ENCODE data around the gene USP7.
"Not testable (repeated sequence)": the region's sequence is repeated elsewhere in the genome, so short reads cannot be mapped to it uniquely, and the experiment has no call there.

USP7 gene

DNA sequence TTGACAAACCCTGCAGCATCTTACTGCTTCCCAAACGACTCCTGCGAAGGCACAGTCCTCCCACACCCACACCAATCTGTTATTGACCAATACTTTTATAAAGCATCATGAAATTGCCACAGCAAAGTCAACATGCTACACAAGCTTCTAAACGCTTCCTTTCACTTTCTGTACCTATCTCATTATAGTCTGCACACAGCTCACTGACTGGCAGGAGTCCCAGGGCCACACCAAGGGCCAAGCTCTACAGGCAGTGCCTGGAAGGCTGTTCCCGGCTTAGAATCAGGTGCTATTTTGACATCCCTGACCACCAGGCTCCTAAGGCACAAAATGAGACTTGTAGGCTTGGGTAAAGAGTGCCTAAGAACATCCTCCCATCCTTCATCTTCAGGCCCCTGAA is 39.5 kb downstream of the USP7 start:
- FAIRE-seq (no peak), DNase-seq (ENCODE audit: insufficient read length, low spot score) (no peak)
- TF ChIP-seq, protein P1, sequence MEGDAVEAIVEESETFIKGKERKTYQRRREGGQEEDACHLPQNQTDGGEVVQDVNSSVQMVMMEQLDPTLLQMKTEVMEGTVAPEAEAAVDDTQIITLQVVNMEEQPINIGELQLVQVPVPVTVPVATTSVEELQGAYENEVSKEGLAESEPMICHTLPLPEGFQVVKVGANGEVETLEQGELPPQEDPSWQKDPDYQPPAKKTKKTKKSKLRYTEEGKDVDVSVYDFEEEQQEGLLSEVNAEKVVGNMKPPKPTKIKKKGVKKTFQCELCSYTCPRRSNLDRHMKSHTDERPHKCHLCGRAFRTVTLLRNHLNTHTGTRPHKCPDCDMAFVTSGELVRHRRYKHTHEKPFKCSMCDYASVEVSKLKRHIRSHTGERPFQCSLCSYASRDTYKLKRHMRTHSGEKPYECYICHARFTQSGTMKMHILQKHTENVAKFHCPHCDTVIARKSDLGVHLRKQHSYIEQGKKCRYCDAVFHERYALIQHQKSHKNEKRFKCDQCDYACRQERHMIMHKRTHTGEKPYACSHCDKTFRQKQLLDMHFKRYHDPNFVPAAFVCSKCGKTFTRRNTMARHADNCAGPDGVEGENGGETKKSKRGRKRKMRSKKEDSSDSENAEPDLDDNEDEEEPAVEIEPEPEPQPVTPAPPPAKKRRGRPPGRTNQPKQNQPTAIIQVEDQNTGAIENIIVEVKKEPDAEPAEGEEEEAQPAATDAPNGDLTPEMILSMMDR (IDR thresholded peaks at IDR 0.05; ENCODE audit: insufficient read depth, missing control alignments) = no peak

DNA sequence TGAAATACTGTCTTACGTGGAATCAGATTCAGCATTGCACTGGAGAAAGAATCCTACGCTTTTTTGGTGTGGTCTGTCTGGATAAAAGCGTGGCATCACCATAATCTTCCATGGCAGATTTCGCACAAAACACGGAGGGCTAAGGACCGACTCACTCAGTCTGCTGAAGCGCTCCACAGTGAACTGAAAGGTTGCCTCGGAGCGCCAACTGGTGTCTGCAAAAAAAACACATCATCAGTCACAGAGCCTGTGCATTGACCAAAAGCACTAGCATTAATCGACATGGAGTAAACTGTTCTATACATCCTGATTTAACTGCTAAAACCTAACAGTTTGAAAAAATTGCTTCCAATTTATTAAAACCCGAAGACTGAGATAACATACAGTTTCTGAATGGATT is 40.5 kb downstream of the USP7 start:
- no peak for FAIRE-seq
- DNase-seq (ENCODE audit: insufficient read length, low spot score) = no peak
- TF ChIP-seq, protein P1 (IDR thresholded peaks at IDR 0.05; ENCODE audit: insufficient read depth, missing control alignments) = no peak

- DNase-seq (ENCODE audit: insufficient read length, low spot score) (no peak), FAIRE-seq (no peak)
- TF ChIP-seq, protein P1 (IDR thresholded peaks at IDR 0.05; ENCODE audit: insufficient read depth, missing control alignments) = no peak
These were observed 42.2 kb downstream of the USP7 start for GRCh38 chr16:8921347-8921984.

DNA sequence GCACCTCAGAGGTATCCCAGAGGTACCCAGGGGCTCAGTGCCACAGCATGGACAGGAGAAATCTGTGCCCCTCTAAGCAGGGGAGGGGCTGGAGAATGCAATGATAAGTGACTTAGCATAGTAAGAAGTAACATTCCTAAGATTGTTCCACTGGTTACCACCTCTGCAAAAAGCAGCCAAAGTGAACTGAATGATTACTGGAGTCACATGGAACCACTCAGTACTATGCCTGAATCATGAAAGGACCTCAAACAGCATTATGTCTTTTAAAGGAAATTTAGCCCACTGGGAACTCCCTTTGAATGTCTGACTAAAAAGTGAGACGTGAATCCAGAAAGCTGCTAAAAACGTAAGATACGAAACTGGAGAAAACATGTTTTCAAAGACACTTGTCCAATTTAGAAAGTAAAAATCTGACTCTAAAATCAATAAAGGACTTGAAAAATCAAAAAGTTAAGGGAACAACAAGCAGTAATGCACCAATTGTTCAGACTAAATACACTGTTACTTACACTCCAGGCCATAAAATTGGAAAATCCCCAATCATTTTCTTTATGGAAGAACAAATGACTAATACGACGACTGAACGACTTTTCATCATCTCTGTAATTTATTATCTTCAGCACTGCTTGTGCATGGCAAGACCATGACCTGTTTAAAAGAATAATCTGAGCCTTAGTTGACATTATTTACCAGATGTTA is 42.9 kb downstream of the USP7 start:
- FAIRE-seq (no peak), DNase-seq (ENCODE audit: insufficient read length, low spot score) (no peak)
- TF ChIP-seq, protein P1 (IDR thresholded peaks at IDR 0.05; ENCODE audit: insufficient read depth, missing control alignments) = no peak

DNA sequence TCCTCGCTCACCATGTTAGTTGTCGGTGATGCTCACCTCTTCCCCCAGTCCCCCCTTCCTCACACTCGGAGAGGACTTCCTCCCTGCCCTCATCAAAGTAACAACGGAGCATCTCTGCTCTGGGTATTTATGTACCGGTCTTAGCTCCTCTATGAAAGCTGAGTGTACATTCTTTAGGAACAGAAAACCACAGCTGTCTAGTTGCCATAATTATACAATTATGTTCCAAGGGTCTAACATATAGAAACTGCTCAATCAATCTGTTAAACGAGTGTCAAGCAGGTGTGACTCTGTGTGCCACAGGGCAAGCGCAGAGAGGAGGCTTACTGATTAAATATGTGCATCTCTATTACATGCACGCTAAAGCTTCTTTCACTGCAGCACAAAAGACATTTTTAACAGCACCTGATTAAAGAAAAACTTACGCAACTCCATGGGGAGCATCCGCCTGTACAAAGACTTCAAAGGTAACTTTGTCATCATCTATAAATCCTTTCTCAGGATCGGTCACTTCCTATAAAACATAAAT is 43.7 kb downstream of the USP7 start:
- TF ChIP-seq, protein P1 (IDR thresholded peaks at IDR 0.05; ENCODE audit: insufficient read depth, missing control alignments) = no peak
- FAIRE-seq (no peak), DNase-seq (ENCODE audit: insufficient read length, low spot score) (no peak)

GRCh38 chr16:8919089-8919933 is 44.4 kb downstream of the USP7 start:
- TF ChIP-seq, protein P1 (IDR thresholded peaks at IDR 0.05; ENCODE audit: insufficient read depth, missing control alignments) = no peak
- DNase-seq (ENCODE audit: insufficient read length, low spot score) (no peak), FAIRE-seq (no peak)

DNA sequence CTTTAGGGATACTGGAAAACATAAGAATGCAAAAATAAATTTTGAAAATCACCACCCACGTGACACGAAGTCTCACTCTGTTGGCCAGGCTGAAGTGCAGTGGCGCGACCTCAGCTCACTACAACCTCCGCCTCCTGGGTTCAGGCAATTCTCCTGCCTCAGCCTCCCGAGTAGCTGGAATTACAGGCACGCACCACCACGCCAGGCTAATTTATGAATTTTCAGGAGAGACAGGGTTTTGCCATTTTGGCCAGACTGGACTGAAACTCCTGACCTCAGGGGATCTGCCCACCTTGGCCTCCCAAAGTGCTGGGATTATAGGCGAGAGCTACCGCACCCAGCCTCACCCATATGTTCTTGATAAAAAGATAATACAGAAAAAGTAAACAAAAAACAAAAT is 46.4 kb downstream of the USP7 start:
- DNase-seq (ENCODE audit: insufficient read length, low spot score); FAIRE-seq: not testable (repeated sequence)

Data from D721Med (cell line).